Measurements from ENCODE around the gene NSFL1C. TPM values are rescaled to one million over a fixed set of nuclear protein-coding genes. Genes with fewer than 3 reads are reported as not detected.
A peak's percentile ranks its signal among the peaks of the same experiment; 100 is the strongest.

The NSFL1C gene
- total RNA-seq, 1 donor = 30.0 TPM

DNA sequence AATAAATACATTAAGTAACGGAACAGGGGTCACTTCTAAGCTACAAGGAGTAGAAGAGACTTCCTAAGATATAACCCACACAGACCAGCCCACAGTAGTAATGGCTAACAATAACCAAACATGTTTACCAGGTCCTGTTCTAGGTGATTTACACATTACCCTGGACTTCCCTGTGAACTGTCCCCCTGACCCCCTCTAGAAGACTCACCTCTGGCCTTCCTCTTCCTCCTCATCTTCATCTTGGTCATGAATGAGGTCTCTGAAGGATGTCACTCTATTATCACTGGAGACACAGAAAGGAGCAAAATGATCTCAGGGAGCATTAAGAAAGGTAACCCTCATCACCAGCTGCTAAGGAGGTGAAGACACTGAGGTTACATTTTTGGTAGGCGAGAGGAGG lies 8.7 kb downstream of the NSFL1C start:
- H3K27me3 ChIP-seq (ENCODE audit: insufficient read depth, low read length) = no peaks in the 10 kb centered on the region
- no peak overlapping the region for H2AFZ ChIP-seq (ENCODE audit: low read length)
- H3K9me3 ChIP-seq (ENCODE audit: low read depth, low read length) = no peaks in the 10 kb centered on the region
- peaks cover 6% of the 10 kb centered on the region for H3K4me1 ChIP-seq (ENCODE audit: insufficient read depth, low read length)
- peaks cover 13% of the 10 kb centered on the region for H4K20me1 ChIP-seq (ENCODE audit: insufficient read depth, low read length)
- no peak overlapping the region for H3K4me2 ChIP-seq (ENCODE audit: insufficient read depth, low read length)
- TF ChIP-seq, protein P1, sequence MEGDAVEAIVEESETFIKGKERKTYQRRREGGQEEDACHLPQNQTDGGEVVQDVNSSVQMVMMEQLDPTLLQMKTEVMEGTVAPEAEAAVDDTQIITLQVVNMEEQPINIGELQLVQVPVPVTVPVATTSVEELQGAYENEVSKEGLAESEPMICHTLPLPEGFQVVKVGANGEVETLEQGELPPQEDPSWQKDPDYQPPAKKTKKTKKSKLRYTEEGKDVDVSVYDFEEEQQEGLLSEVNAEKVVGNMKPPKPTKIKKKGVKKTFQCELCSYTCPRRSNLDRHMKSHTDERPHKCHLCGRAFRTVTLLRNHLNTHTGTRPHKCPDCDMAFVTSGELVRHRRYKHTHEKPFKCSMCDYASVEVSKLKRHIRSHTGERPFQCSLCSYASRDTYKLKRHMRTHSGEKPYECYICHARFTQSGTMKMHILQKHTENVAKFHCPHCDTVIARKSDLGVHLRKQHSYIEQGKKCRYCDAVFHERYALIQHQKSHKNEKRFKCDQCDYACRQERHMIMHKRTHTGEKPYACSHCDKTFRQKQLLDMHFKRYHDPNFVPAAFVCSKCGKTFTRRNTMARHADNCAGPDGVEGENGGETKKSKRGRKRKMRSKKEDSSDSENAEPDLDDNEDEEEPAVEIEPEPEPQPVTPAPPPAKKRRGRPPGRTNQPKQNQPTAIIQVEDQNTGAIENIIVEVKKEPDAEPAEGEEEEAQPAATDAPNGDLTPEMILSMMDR (IDR thresholded peaks at IDR 0.05; ENCODE audit: extremely low read depth, low read depth, low read length) = no peak
- H3K79me2 ChIP-seq (ENCODE audit: insufficient read depth, low read length) = peaks cover 51% of the 10 kb centered on the region
- H3K36me3 ChIP-seq (ENCODE audit: insufficient read depth, low read length) = peaks cover 72% of the 10 kb centered on the region
- H3K27ac ChIP-seq (ENCODE audit: low read depth, low read length) = no peak overlapping the region
- no peak overlapping the region for H3K4me3 ChIP-seq (ENCODE audit: insufficient read depth, low read length)
- DNase-seq (ENCODE audit: insufficient read length, low spot score, missing footprints) = no peak

DNA sequence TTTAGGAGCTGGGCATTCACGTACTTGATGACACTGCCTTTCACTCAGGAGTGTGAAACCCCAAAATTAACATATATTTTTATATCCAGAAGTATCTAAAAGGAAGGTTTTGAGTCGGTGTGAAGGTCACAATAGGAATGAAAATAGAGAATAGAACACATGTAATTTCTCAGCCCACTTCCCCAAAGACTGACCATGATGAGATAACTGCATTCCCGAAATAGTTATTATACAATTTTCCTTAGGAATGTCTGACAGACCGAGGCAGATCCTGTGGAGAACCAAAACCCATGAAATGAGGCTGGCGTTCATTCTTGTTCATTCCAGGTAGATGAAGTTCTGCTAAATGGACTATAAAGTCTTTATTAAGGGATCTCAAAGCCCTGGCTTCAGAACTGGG lies 10.3 kb downstream of the NSFL1C start:
- H3K4me2 ChIP-seq (ENCODE audit: insufficient read depth, low read length) = peak overlapping the region; percentile 10
- H3K9me3 ChIP-seq (ENCODE audit: low read depth, low read length) = peaks cover 1% of the 10 kb centered on the region
- TF ChIP-seq, protein P1 (IDR thresholded peaks at IDR 0.05; ENCODE audit: extremely low read depth, low read depth, low read length) = no peak
- H2AFZ ChIP-seq (ENCODE audit: low read length) = no peak overlapping the region
- peak overlapping the region; percentile 53 for H3K27ac ChIP-seq (ENCODE audit: low read depth, low read length)
- DNase-seq (ENCODE audit: insufficient read length, low spot score, missing footprints) = no peak
- H3K4me3 ChIP-seq (ENCODE audit: insufficient read depth, low read length) = no peak overlapping the region
- H3K36me3 ChIP-seq (ENCODE audit: insufficient read depth, low read length) = peaks cover 82% of the 10 kb centered on the region
- peaks cover 35% of the 10 kb centered on the region for H3K79me2 ChIP-seq (ENCODE audit: insufficient read depth, low read length)
- H3K27me3 ChIP-seq (ENCODE audit: insufficient read depth, low read length) = no peaks in the 10 kb centered on the region
- peaks cover 6% of the 10 kb centered on the region for H3K4me1 ChIP-seq (ENCODE audit: insufficient read depth, low read length)
- peaks cover 4% of the 10 kb centered on the region for H4K20me1 ChIP-seq (ENCODE audit: insufficient read depth, low read length)

- H3K36me3 ChIP-seq (ENCODE audit: insufficient read depth, low read length) = peaks cover 97% of the 10 kb centered on the region
- no peak overlapping the region for H2AFZ ChIP-seq (ENCODE audit: low read length)
- no peak overlapping the region for H3K27ac ChIP-seq (ENCODE audit: low read depth, low read length)
- H3K79me2 ChIP-seq (ENCODE audit: insufficient read depth, low read length) = no peaks in the 10 kb centered on the region
- peaks cover 6% of the 10 kb centered on the region for H3K4me1 ChIP-seq (ENCODE audit: insufficient read depth, low read length)
- no peak overlapping the region for H3K4me3 ChIP-seq (ENCODE audit: insufficient read depth, low read length)
- peaks cover 4% of the 10 kb centered on the region for H3K9me3 ChIP-seq (ENCODE audit: low read depth, low read length)
- no peaks in the 10 kb centered on the region for H3K27me3 ChIP-seq (ENCODE audit: insufficient read depth, low read length)
- DNase-seq (ENCODE audit: insufficient read length, low spot score, missing footprints) = no peak
- H4K20me1 ChIP-seq (ENCODE audit: insufficient read depth, low read length) = no peaks in the 10 kb centered on the region
- no peak overlapping the region for H3K4me2 ChIP-seq (ENCODE audit: insufficient read depth, low read length)
- TF ChIP-seq, protein P1 (IDR thresholded peaks at IDR 0.05; ENCODE audit: extremely low read depth, low read depth, low read length) = no peak
These were observed 15.6 kb downstream of the NSFL1C start for GRCh38 chr20:1450926-1451491.

- no peak overlapping the region for H3K27ac ChIP-seq (ENCODE audit: low read depth, low read length)
- H3K4me3 ChIP-seq (ENCODE audit: insufficient read depth, low read length) = no peak overlapping the region
- H3K36me3 ChIP-seq (ENCODE audit: insufficient read depth, low read length) = peaks cover 99% of the 10 kb centered on the region
These were observed 17.3 kb downstream of the NSFL1C start for GRCh38 chr20:1449370-1449769.

More at GRCh38 chr20:1449370-1449769, 17.3 kb downstream of the NSFL1C start:
- Histone ChIP-seq H3K4me2 (ENCODE audit: insufficient read depth, low read length) (no peak overlapping the region), H2AFZ (ENCODE audit: low read length) (no peak overlapping the region), H3K9me3 (ENCODE audit: low read depth, low read length) (peaks cover 4% of the 10 kb centered on the region), H3K27me3 (ENCODE audit: insufficient read depth, low read length) (no peaks in the 10 kb centered on the region), H3K4me1 (ENCODE audit: insufficient read depth, low read length) (no peaks in the 10 kb centered on the region), H4K20me1 (ENCODE audit: insufficient read depth, low read length) (no peaks in the 10 kb centered on the region), H3K79me2 (ENCODE audit: insufficient read depth, low read length) (no peaks in the 10 kb centered on the region)
- no peak for DNase-seq (ENCODE audit: insufficient read length, low spot score, missing footprints)
- TF ChIP-seq, protein P1 (IDR thresholded peaks at IDR 0.05; ENCODE audit: extremely low read depth, low read depth, low read length) = no peak

All from osteoblast (primary cell).